HG02610 (cell line): ENCODE measurements around the gene PDCD1LG2.

Experiments
- ATAC-seq: cut with Tn5 transposase; IDR thresholded peaks from one replicate; pipeline ENCODE4 v1.9.1; 2021; ENCODE audit warnings: mild to moderate bottlenecking, moderate library complexity; ENCODE audit not compliant: unreplicated experiment

PDCD1LG2 gene

GRCh38 chr9:5529683-5530221, 19.4 kb downstream of the PDCD1LG2 start:
- peak; percentile 57 for ATAC-seq

- peak; percentile 38 for ATAC-seq
Observed at GRCh38 chr9:5531101-5531882, 21.0 kb downstream of the PDCD1LG2 start.

GRCh38 chr9:5532306-5532705, 22.0 kb downstream of the PDCD1LG2 start:
- ATAC-seq = no peak

- no peak for ATAC-seq
Observed at GRCh38 chr9:5532790-5533189, 22.5 kb downstream of the PDCD1LG2 start.

GRCh38 chr9:5536684-5537083, 26.4 kb downstream of the PDCD1LG2 start:
- peak; percentile 68 for ATAC-seq

- no peak for ATAC-seq
Observed at GRCh38 chr9:5543875-5544702, 33.8 kb downstream of the PDCD1LG2 start.

GRCh38 chr9:5549658-5550650, 39.6 kb downstream of the PDCD1LG2 start:
- no peak for ATAC-seq

GRCh38 chr9:5551368-5552150, 41.2 kb downstream of the PDCD1LG2 start:
- ATAC-seq = no peak

- ATAC-seq = no peak
Observed at GRCh38 chr9:5552301-5552700, 42.0 kb downstream of the PDCD1LG2 start.

GRCh38 chr9:5553211-5553610, 42.9 kb downstream of the PDCD1LG2 start:
- no peak for ATAC-seq

- ATAC-seq = peak; percentile 61
Observed at GRCh38 chr9:5554254-5554653, 43.9 kb downstream of the PDCD1LG2 start.

GRCh38 chr9:5556101-5556705, 45.9 kb downstream of the PDCD1LG2 start:
- no peak for ATAC-seq

GRCh38 chr9:5557606-5558587, 47.6 kb downstream of the PDCD1LG2 start:
- ATAC-seq = peak; percentile 80

GRCh38 chr9:5559659-5560058, 49.3 kb downstream of the PDCD1LG2 start:
- no peak for ATAC-seq

- no peak for ATAC-seq
Observed at GRCh38 chr9:5560443-5561100, 50.2 kb downstream of the PDCD1LG2 start.

GRCh38 chr9:5561828-5562488, 51.6 kb downstream of the PDCD1LG2 start:
- ATAC-seq = no peak

GRCh38 chr9:5562806-5563416, 52.6 kb downstream of the PDCD1LG2 start:
- ATAC-seq = no peak
